OCI-LY3 (cell line): ENCODE data around the gene ZSCAN30.

ENCODE experiments used
- CTCF ChIP-seq: fragments of 200-600, 300-600 bp; sonication (generic); IDR thresholded peaks from 2 replicates; pipeline ENCODE4 v1.5.1; 2014; ENCODE audit warnings: antibody characterized with exemption, low read length, low read depth
- EZH2phosphoT487 ChIP-seq: fragments of 200-600 bp; shearing (Covaris generic); IDR thresholded peaks from 2 replicates; pipeline ENCODE4 v1.6.1; 2018; ENCODE audit warnings: antibody characterized with exemption, mixed run types, low read depth

- TF ChIP-seq CTCF: no peak
- no peak for TF ChIP-seq EZH2phosphoT487
Measured at GRCh38 chr18:35203067-35203466, 87.0 kb downstream of the ZSCAN30 start.
